GM23248 (cell line): ENCODE measurements around the gene BEAN1.
"Not testable (repeated sequence)": the region's sequence is repeated elsewhere in the genome, so short reads cannot be mapped to it uniquely, and the experiment has no call there.

Experiments
- EZH2 ChIP-seq: fragments of 200-600 bp; sonication (generic); IDR thresholded peaks from 2 replicates; pipeline ENCODE4 v1.6.1; 2018; ENCODE audit warnings: antibody characterized with exemption, mild to moderate bottlenecking; ENCODE audit not compliant: insufficient read depth, poor library complexity, severe bottlenecking
- EZH2phosphoT487 ChIP-seq: fragments of 200-600 bp; sonication (generic); IDR thresholded peaks from 2 replicates; pipeline ENCODE4 v1.6.1; 2018; ENCODE audit warnings: antibody characterized with exemption, moderate library complexity, mild to moderate bottlenecking, low read depth; ENCODE audit not compliant: insufficient read depth

- TF ChIP-seq EZH2, EZH2phosphoT487: not testable (repeated sequence)
These were observed 87.3 kb downstream of the BEAN1 start for GRCh38 chr16:66514391-66514790.
